ENCODE results near the gene RETREG3. TPM values are rescaled to one million over a fixed set of nuclear protein-coding genes. Genes with fewer than 3 reads are reported as not detected.
A peak's percentile ranks its signal among the peaks of the same experiment; 100 is the strongest.

RETREG3 gene
- total and polyA plus RNA-seq, 2 of the 13 experiments (the other 11 are each of a cell fraction or from before 2014, with no cell fraction given): 47.0 to 55.8 TPM

DNA sequence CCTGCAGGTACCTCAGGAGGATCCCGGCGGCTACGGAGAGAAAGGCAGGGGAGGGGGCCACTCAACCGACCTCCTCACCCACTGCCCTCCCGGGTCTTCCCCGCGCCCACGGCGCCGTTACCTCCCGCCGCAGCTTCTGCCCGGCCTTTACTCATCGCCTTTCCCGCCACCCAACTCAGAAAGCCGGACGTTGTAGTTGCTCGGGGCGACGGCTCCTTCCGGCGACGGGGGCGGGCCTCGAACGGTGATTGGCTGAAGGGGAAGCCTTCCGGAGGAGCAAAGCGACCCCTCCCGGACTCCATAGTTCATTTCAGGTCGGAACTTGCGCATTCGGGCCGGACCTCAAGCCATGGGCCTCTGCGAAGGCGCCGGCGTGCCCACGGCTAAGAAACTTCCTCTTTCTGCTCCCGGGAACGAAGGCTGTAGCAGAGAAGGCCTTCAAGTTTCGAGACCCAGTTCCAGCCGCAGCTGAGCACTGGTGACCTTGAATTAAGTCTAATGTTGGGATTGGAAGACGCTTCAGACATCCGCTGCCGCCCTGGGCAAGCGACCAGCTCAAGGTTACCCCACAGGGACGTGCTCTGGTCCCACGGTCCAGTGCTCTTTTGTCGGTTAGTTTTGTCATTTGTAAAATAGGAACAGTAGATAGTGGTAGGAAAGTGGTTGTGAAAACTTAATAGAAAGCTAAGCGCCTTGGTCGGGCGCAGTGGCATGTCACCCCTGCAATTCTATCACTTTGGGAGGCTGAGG is 31.5 kb downstream of the RETREG3 start, which contains the start of gene PSMC3IP (continued):
- TF ChIP-seq ZNF678 (CRISPR knock-in tag; IDR thresholded peaks at IDR 0.05): peak; percentile 71; the same call in 1 of the 2 replicates
- TF ChIP-seq, protein P1, sequence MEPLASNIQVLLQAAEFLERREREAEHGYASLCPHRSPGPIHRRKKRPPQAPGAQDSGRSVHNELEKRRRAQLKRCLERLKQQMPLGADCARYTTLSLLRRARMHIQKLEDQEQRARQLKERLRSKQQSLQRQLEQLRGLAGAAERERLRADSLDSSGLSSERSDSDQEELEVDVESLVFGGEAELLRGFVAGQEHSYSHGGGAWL (CRISPR knock-in tag; IDR thresholded peaks at IDR 0.05): peak; percentile 77
- peak; percentile 59; the same call in 1 of the 2 replicates for TF ChIP-seq RAD21 (CRISPR knock-in tag; IDR thresholded peaks at IDR 0.05)
- no peak for TF ChIP-seq NR2F1 (CRISPR knock-in tag; IDR thresholded peaks at IDR 0.05)
- TF ChIP-seq ZNF589 (CRISPR knock-in tag; conservative IDR thresholded peaks at IDR 0.05): no peak; the same call in 1 of the 2 replicates
- no peak for TF ChIP-seq TOE1 (CRISPR knock-in tag; IDR thresholded peaks at IDR 0.05)
- TF ChIP-seq TAF15 (IDR thresholded peaks at IDR 0.05; ENCODE audit: low read depth, low read length, poor library complexity, severe bottlenecking): peak; percentile 99
- peak; percentile 93 for TF ChIP-seq HNRNPLL (IDR thresholded peaks at IDR 0.05; ENCODE audit: low read depth, low read length, poor library complexity, severe bottlenecking)
- TF ChIP-seq NCOA5 (CRISPR knock-in tag; IDR thresholded peaks at IDR 0.05): no peak; the same call in 1 of the 2 replicates
- TF ChIP-seq ZNF792 (CRISPR knock-in tag; IDR thresholded peaks at IDR 0.05): peak; percentile 89
- TF ChIP-seq ZNF34 (CRISPR knock-in tag; IDR thresholded peaks at IDR 0.05; ENCODE audit: borderline replicate concordance): no peak
- peak; percentile 75 for TF ChIP-seq RNF2 (conservative IDR thresholded peaks at IDR 0.05; ENCODE audit: low read depth)
- peak; percentile 99 for TF ChIP-seq RXRA (CRISPR knock-in tag; IDR thresholded peaks at IDR 0.05)
- TF ChIP-seq, protein P2, sequence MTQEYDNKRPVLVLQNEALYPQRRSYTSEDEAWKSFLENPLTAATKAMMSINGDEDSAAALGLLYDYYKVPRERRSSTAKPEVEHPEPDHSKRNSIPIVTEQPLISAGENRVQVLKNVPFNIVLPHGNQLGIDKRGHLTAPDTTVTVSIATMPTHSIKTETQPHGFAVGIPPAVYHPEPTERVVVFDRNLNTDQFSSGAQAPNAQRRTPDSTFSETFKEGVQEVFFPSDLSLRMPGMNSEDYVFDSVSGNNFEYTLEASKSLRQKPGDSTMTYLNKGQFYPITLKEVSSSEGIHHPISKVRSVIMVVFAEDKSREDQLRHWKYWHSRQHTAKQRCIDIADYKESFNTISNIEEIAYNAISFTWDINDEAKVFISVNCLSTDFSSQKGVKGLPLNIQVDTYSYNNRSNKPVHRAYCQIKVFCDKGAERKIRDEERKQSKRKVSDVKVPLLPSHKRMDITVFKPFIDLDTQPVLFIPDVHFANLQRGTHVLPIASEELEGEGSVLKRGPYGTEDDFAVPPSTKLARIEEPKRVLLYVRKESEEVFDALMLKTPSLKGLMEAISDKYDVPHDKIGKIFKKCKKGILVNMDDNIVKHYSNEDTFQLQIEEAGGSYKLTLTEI (CRISPR knock-in tag; conservative IDR thresholded peaks at IDR 0.05): no peak
- TF ChIP-seq, protein P3, sequence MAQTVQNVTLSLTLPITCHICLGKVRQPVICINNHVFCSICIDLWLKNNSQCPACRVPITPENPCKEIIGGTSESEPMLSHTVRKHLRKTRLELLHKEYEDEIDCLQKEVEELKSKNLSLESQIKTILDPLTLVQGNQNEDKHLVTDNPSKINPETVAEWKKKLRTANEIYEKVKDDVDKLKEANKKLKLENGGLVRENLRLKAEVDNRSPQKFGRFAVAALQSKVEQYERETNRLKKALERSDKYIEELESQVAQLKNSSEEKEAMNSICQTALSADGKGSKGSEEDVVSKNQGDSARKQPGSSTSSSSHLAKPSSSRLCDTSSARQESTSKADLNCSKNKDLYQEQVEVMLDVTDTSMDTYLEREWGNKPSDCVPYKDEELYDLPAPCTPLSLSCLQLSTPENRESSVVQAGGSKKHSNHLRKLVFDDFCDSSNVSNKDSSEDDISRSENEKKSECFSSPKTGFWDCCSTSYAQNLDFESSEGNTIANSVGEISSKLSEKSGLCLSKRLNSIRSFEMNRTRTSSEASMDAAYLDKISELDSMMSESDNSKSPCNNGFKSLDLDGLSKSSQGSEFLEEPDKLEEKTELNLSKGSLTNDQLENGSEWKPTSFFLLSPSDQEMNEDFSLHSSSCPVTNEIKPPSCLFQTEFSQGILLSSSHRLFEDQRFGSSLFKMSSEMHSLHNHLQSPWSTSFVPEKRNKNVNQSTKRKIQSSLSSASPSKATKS (CRISPR knock-in tag; IDR thresholded peaks at IDR 0.05): no peak
- no peak for TF ChIP-seq SRSF9 (IDR thresholded peaks at IDR 0.05; ENCODE audit: borderline replicate concordance, insufficient read depth, low read depth, low read length, poor library complexity, severe bottlenecking)
- no peak; the same call in 1 of the 2 replicates for TF ChIP-seq STAT5B (CRISPR knock-in tag; IDR thresholded peaks at IDR 0.05)
- peak; percentile 88 for TF ChIP-seq SPEN (CRISPR knock-in tag; IDR thresholded peaks at IDR 0.05; ENCODE audit: low read depth)
- TF ChIP-seq, protein P4, sequence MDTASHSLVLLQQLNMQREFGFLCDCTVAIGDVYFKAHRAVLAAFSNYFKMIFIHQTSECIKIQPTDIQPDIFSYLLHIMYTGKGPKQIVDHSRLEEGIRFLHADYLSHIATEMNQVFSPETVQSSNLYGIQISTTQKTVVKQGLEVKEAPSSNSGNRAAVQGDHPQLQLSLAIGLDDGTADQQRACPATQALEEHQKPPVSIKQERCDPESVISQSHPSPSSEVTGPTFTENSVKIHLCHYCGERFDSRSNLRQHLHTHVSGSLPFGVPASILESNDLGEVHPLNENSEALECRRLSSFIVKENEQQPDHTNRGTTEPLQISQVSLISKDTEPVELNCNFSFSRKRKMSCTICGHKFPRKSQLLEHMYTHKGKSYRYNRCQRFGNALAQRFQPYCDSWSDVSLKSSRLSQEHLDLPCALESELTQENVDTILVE (CRISPR knock-in tag; IDR thresholded peaks at IDR 0.05): peak; percentile 78

All from HepG2 (cell line).